H1 (cell line): ENCODE data around the gene DENND10. TPM values are rescaled to one million over a fixed set of nuclear protein-coding genes. Genes with fewer than 3 reads are reported as not detected.

Experiments
- CTCF ChIA-PET: fragments of 300-600 bp; sonication (Branson Sonifier 250); formaldehyde crosslinking; loops from one replicate; lab custom pipeline; 2021; ENCODE audit not compliant: partially characterized antibody; lab: Charles Lee
- POLR2A ChIA-PET: fragments of 300-600 bp; sonication (Branson Sonifier 250); formaldehyde crosslinking; loops from one replicate; lab custom pipeline; 2021; ENCODE audit warnings: inconsistent platforms; ENCODE audit not compliant: partially characterized antibody; lab: Charles Lee
- DNase-seq, 2 experiments: peaks; one replicate each; pipeline versions ENCODE4 v3.0.0 to v3.0.0-alpha.2; 2010 to 2022; ENCODE audit warnings: low spot score in 2 of 2, low read depth in 1 of 2, mixed read lengths in 1 of 2
- FAIRE-seq: peaks from 2 replicates; lab custom pipeline; 2011; peaks lifted over from hg19 to GRCh38; lab: Jason Lieb, UNC
- H2AFZ ChIP-seq: 2 replicates; pipeline ENCODE4 v1.8.1; 2012; ENCODE audit warnings: low read length, inconsistent platforms
- H2AK5ac ChIP-seq: 2 replicates; pipeline ENCODE4 v1.6.1; 2013; ENCODE audit warnings: low read depth, low read length
- H2BK120ac ChIP-seq: replicated peaks from 2 replicates; pipeline ENCODE3; 2013; ENCODE audit warnings: low read depth, low read length, inconsistent platforms
- H2BK12ac ChIP-seq: 2 replicates; pipeline ENCODE4 v1.6.1; 2013; ENCODE audit warnings: low read depth, low read length
- H2BK15ac ChIP-seq: 2 replicates; pipeline ENCODE4 v1.6.1; 2013; ENCODE audit warnings: low read length
- H2BK20ac ChIP-seq: 2 replicates; pipeline ENCODE4 v1.6.1; 2013; ENCODE audit warnings: low read length
- H2BK5ac ChIP-seq: 2 replicates; pipeline ENCODE4 v1.6.1; 2013; ENCODE audit warnings: low read depth, low read length
- H3K14ac ChIP-seq: 2 replicates; pipeline ENCODE4 v1.6.1; 2013; ENCODE audit warnings: inconsistent platforms; ENCODE audit not compliant: insufficient read length
- H3K18ac ChIP-seq: 2 replicates; pipeline ENCODE4 v1.6.1; 2013; ENCODE audit warnings: low read length; ENCODE audit errors: extremely low read depth
- H3K23ac ChIP-seq: 2 replicates; pipeline ENCODE4 v1.6.1; 2013; ENCODE audit warnings: inconsistent platforms; ENCODE audit not compliant: insufficient read length
- H3K23me2 ChIP-seq: 2 replicates; pipeline ENCODE4 v1.6.1; 2013; ENCODE audit warnings: low read depth, low read length
- H3K27ac ChIP-seq: 2 replicates; pipeline ENCODE4 v1.6.1; 2011; ENCODE audit warnings: low read depth, low read length, inconsistent platforms
- H3K27me3 ChIP-seq, 4 experiments: replicated peaks in 1 of 4; 1 replicate in 1 of 4; 2 replicates in 3 of 4; pipeline versions ENCODE4 v1.6.1 to v1.8.1; 2011 to 2013; ENCODE audit warnings: low read length in 3 of 4, mild to moderate bottlenecking in 3 of 4, inconsistent platforms in 2 of 4, mixed read lengths in 2 of 4, moderate library complexity in 1 of 4; ENCODE audit not compliant: control insufficient read depth in 3 of 4, insufficient read depth in 3 of 4; ENCODE audit errors: extremely low read depth in 1 of 4
- H3K36me3 ChIP-seq, 4 experiments: 2 replicates each; pipeline versions ENCODE4 v1.6.1 to v1.8.1; 2011 to 2013; ENCODE audit warnings: mild to moderate bottlenecking in 4 of 4, low read length in 3 of 4, moderate library complexity in 2 of 4, control low read depth in 1 of 4, inconsistent platforms in 1 of 4; ENCODE audit not compliant: insufficient read depth in 4 of 4, control insufficient read depth in 2 of 4
- H3K4ac ChIP-seq: replicated peaks from 2 replicates; pipeline ENCODE3; 2013; ENCODE audit warnings: low read length, low read depth, mixed read lengths, inconsistent platforms; ENCODE audit not compliant: insufficient read length
- H3K4me1 ChIP-seq, 4 experiments: replicated peaks in 1 of 4; 1 replicate in 1 of 4; 2 replicates in 3 of 4; pipeline versions ENCODE4 v1.6.1 to v1.8.1; 2011 to 2013; ENCODE audit warnings: low read length in 3 of 4, inconsistent platforms in 2 of 4, mixed read lengths in 1 of 4; ENCODE audit not compliant: insufficient read depth in 4 of 4, control insufficient read depth in 3 of 4
- H3K4me2 ChIP-seq, 2 experiments: 2 replicates each; pipeline versions ENCODE4 v1.6.1 to v1.8.1; 2011 to 2013; ENCODE audit warnings: low read depth in 2 of 2, low read length in 2 of 2, control low read depth in 1 of 2, inconsistent platforms in 1 of 2, mild to moderate bottlenecking in 1 of 2; ENCODE audit not compliant: insufficient read depth in 1 of 2
- H3K4me3 ChIP-seq, 4 experiments: fragments of 200-600, 300-600 bp in 1 of 4; sonication (generic), shearing (Covaris generic), sonication (Bioruptor Twin) in 1 of 4; 2 replicates each; pipeline versions ENCODE4 v1.5.1 to v1.8.1; 2011 to 2016; ENCODE audit warnings: low read length in 4 of 4, low read depth in 3 of 4, control low read depth in 2 of 4, inconsistent platforms in 2 of 4, mild to moderate bottlenecking in 2 of 4, mixed read lengths in 1 of 4, moderate library complexity in 1 of 4; ENCODE audit not compliant: insufficient read depth in 2 of 4; ENCODE audit errors: extremely low read depth in 1 of 4
- H3K56ac ChIP-seq: replicated peaks from 2 replicates; pipeline ENCODE3; 2013; ENCODE audit warnings: low read depth, mild to moderate bottlenecking, mixed read lengths, low read length, inconsistent platforms; ENCODE audit not compliant: insufficient read length
- H3K79me1 ChIP-seq: 2 replicates; pipeline ENCODE4 v1.6.1; 2013; ENCODE audit warnings: low read depth, low read length, control low read depth
- H3K79me2 ChIP-seq, 2 experiments: 2 replicates each; pipeline versions ENCODE4 v1.6.1 to v1.8.1; 2012 to 2013; ENCODE audit warnings: low read length in 2 of 2, mild to moderate bottlenecking in 2 of 2, inconsistent platforms in 1 of 2; ENCODE audit not compliant: insufficient read depth in 2 of 2, control insufficient read depth in 1 of 2
- H3K9ac ChIP-seq, 4 experiments: replicated peaks in 1 of 4; 1 replicate in 1 of 4; 2 replicates in 3 of 4; pipeline versions ENCODE4 v1.6.1 to v1.8.1; 2011 to 2013; ENCODE audit warnings: low read depth in 3 of 4, low read length in 3 of 4, control low read depth in 2 of 4, mild to moderate bottlenecking in 2 of 4, moderate library complexity in 2 of 4, inconsistent platforms in 1 of 4; ENCODE audit errors: extremely low read depth in 1 of 4
- H3K9me3 ChIP-seq, 2 experiments: 2 replicates each; pipeline versions ENCODE4 v1.6.1 to v1.8.1; 2012 to 2013; ENCODE audit warnings: mild to moderate bottlenecking in 2 of 2, moderate library complexity in 2 of 2, control low read depth in 1 of 2, inconsistent platforms in 1 of 2, low read depth in 1 of 2, low read length in 1 of 2, mixed read lengths in 1 of 2; ENCODE audit not compliant: insufficient read depth in 2 of 2
- H4K20me1 ChIP-seq, 2 experiments: replicated peaks in 1 of 2; 2 replicates each; pipeline versions ENCODE3 to v1.8.1; 2011 to 2013; ENCODE audit warnings: inconsistent platforms in 2 of 2, low read length in 2 of 2, mild to moderate bottlenecking in 1 of 2; ENCODE audit not compliant: insufficient read depth in 2 of 2, control insufficient read depth in 1 of 2
- H4K5ac ChIP-seq: 2 replicates; pipeline ENCODE4 v1.6.1; 2013; ENCODE audit warnings: low read length, low read depth, mixed read lengths, inconsistent platforms; ENCODE audit not compliant: insufficient read length
- H4K8ac ChIP-seq: 2 replicates; pipeline ENCODE4 v1.8.0; 2013; ENCODE audit warnings: mild to moderate bottlenecking, moderate library complexity, low read length, inconsistent platforms; ENCODE audit not compliant: insufficient read depth; ENCODE audit errors: extremely low read depth
- H4K91ac ChIP-seq: replicated peaks from 2 replicates; pipeline ENCODE3; 2013; ENCODE audit warnings: low read length, mixed read lengths, inconsistent platforms; ENCODE audit not compliant: insufficient read length
- JUND ChIP-seq: IDR thresholded peaks from 2 replicates; pipeline ENCODE4 v1.6.1; 2011; ENCODE audit warnings: mild to moderate bottlenecking, improper control_type of control experiment, low read length
- POLR2A ChIP-seq, 2 experiments: IDR thresholded peaks; 1 replicate in 1 of 2; 2 replicates in 1 of 2; pipeline ENCODE4 v1.6.1; 2011; ENCODE audit warnings: low read depth in 2 of 2, low read length in 2 of 2, mild to moderate bottlenecking in 2 of 2; ENCODE audit errors: control extremely low read depth in 1 of 2
- SP4 ChIP-seq: IDR thresholded peaks from 2 replicates; pipeline ENCODE4 v1.6.1; 2012; ENCODE audit warnings: low read length, inconsistent platforms
- WGBS, 2 experiments: shearing (Covaris generic) in 1 of 2; methylation state at CpG; one replicate each; pipeline versions ENCODE4 v1.1.6 to v1.1.7; 2013 to 2015; ENCODE audit warnings: low lambda C conversion rate in 2 of 2, mixed read lengths in 2 of 2, inconsistent platforms in 1 of 2, low coverage in 1 of 2, missing lambda C conversion rate in 1 of 2; ENCODE audit not compliant: insufficient replicate concordance in 2 of 2, insufficient coverage in 1 of 2, insufficient read length in 1 of 2; ENCODE audit errors: extremely low coverage in 1 of 2, missing lambda C conversion rate in 1 of 2; 5-methylcytosine and 5-hydroxymethylcytosine counted together
- polyA plus RNA-seq, 7 experiments: library from polyadenylated mRNA; depleted of rRNA in 3 of 7; stranded (reverse) in 5 of 7; unstranded in 2 of 7; fragments of >200 nt in 5 of 7; fragments of 200-250 nt in 2 of 7; gene quantifications; 1 replicate in 5 of 7; 2 replicates in 1 of 7; 4 replicates in 1 of 7; pipeline versions ENCODE4 v1.2.1 to v1.2.3, GENCODE V29; 2011 to 2013; ENCODE audit warnings: missing spikeins in 2 of 7, mixed read lengths in 2 of 7
- total RNA-seq: library from RNA; stranded (reverse); fragmentation: NEBNext Ultra II Directional; extraction: Animal tissue kit (Norgen Biotek cat#: 25700); gene quantifications from 2 replicates; pipeline ENCODE4 v1.2.1, GENCODE V29; 2021
- TF ChIP-seq, protein P1 (sequence below): IDR thresholded peaks from 2 replicates; pipeline ENCODE4 v1.6.1; 2012; ENCODE audit warnings: inconsistent platforms

Gene DENND10
- total and polyA plus RNA-seq, 2 of the 8 experiments (the other 6 are each of a cell fraction or from before 2014, with no cell fraction given), result 49.3 to 64.4 TPM

DNA sequence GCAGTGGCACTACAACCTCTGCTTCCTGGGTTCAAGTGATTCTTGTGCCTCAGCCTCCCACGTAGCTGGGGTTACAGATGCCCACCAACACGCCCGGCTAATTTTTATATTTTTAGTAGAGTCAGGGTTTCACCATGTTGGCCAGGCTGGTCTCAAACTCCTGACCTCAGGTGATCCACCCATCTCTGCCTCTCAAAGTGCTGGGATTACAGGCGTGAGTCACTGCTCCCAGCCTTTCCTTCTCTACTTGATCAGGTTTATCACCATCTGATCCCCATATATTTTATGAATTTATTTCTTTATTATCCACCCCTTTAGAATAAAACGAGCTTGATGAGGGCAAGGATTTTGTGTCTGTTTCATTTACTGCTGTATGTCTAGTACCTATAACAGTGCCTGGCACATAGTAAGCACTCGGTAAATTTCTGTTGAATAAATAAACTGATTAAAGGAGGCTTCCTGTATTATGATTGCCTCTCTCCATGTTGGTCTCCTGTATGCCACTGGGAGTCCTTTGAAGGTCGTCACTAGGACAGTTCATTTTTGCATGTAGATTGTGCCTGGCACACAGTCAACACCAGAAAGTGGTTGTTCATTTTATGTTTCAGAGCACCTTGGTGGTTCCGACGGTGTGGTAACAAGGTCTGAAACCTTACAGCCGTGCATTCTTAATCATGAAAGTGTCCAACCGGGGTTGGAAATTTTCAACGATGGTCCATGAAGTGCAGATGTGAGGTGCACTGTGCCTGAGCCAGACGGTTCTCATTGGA, 13.7 kb upstream of the DENND10 start:
- ChIA-PET CTCF (interaction anchor here (0.6 kb wide), 1 partner anchor 107 kb away, joined by 3 read pairs; no protein-coding TSS in a partner anchor), POLR2A (interaction anchor here (0.6 to 3.3 kb wide), 2 partner anchors 11 to 31 kb away, joined by 3 to 15 read pairs; partner anchors contain the start of gene EIF3A)
- Histone ChIP-seq H3K4me1 (peaks cover 0 to 3% (median 0%) of the 10 kb centered on the region in 4 experiments; a peak in 1 of 7 replicates), H2BK15ac (no peak overlapping the region), H3K9me3 (no peaks in the 10 kb centered on the region), H2BK12ac (no peak overlapping the region), H3K79me2 (no peaks in the 10 kb centered on the region), H4K20me1 (no peaks in the 10 kb centered on the region), H3K4ac (no peak overlapping the region), H3K79me1 (no peaks in the 10 kb centered on the region), H3K23ac (no peak overlapping the region), H3K4me3 (no peak overlapping the region), H3K9ac (no peak overlapping the region), H3K56ac (no peak overlapping the region), H2AFZ (no peak overlapping the region), H2BK5ac (no peak overlapping the region), H3K27ac (no peak overlapping the region), H2BK20ac (no peak overlapping the region), H2AK5ac (no peak overlapping the region), H3K27me3 (no peaks in the 10 kb centered on the region), H3K23me2 (no peaks in the 10 kb centered on the region), H4K5ac (no peak overlapping the region), H3K4me2 (no peak overlapping the region), H4K8ac (no peak overlapping the region), H3K36me3 (no peaks in the 10 kb centered on the region), H3K18ac (no peak overlapping the region), H2BK120ac (no peak overlapping the region), H3K14ac (no peak overlapping the region), H4K91ac (no peak overlapping the region)
- 91% methylated on average over 13 of the region's 13 CpGs; no CpG with 5 or more reads in 1 of the 2 experiments for WGBS, 2 experiments
- FAIRE-seq (no peak), DNase-seq (no peak)
- TF ChIP-seq JUND (no peak), POLR2A (IDR thresholded peaks at IDR 0.05; ENCODE audit: control extremely low read depth in 1 of 2, low read depth in 2 of 2, low read length in 2 of 2) (no peak), SP4 (no peak)
- TF ChIP-seq, protein P1, sequence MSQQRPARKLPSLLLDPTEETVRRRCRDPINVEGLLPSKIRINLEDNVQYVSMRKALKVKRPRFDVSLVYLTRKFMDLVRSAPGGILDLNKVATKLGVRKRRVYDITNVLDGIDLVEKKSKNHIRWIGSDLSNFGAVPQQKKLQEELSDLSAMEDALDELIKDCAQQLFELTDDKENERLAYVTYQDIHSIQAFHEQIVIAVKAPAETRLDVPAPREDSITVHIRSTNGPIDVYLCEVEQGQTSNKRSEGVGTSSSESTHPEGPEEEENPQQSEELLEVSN, result no peak
